Tibial artery (tissue), 4 donors: ENCODE results near the gene NSD2.

ENCODE experiments used
- DNase-seq, 2 donors: peaks; one replicate each; pipeline ENCODE4 v3.0.0-alpha.2; 2019
- H3K27ac ChIP-seq, 2 donors: fragments of 200-600 bp; sonication (generic) in 1 of 2; 1 replicate in 1 of 2; 2 replicates in 1 of 2; pipeline ENCODE4 v1.5.1; 2018 to 2019; ENCODE audit warnings: mild to moderate bottlenecking in 1 of 2
- H3K27me3 ChIP-seq, 2 donors: fragments of 200-600 bp; sonication (generic) in 1 of 2; one replicate each; pipeline versions ENCODE4 v1.5.1 to v1.6.0; 2016 to 2019
- H3K36me3 ChIP-seq, 3 donors: fragments of 200-600 bp; sonication (generic) in 2 of 3; one replicate each; pipeline ENCODE4 v1.5.1; 2016 to 2019; ENCODE audit warnings: mild to moderate bottlenecking in 2 of 3
- H3K4me1 ChIP-seq, 4 donors: fragments of 200-600 bp; sonication (generic) in 2 of 4; 1 replicate in 3 of 4; 2 replicates in 1 of 4; pipeline ENCODE4 v1.5.1; 2016 to 2019
- H3K4me3 ChIP-seq, 2 donors: fragments of 200-600 bp; sonication (generic) in 1 of 2; 1 replicate in 1 of 2; 2 replicates in 1 of 2; pipeline ENCODE4 v1.5.1; 2018 to 2019; ENCODE audit warnings: mild to moderate bottlenecking in 2 of 2
- H3K9me3 ChIP-seq, 3 donors: fragments of 200-600 bp; sonication (generic) in 1 of 3; one replicate each; pipeline ENCODE4 v1.5.1; 2016 to 2019
- CTCF ChIP-seq, 2 experiments: fragments of 200-600 bp in 1 of 2; fragments of 450-650 bp in 1 of 2; IDR thresholded peaks; one replicate each; pipeline ENCODE4 v1.5.1; 2017 to 2019; ENCODE audit warnings: antibody characterized with exemption in 2 of 2, mild to moderate bottlenecking in 1 of 2, moderate library complexity in 1 of 2
- intact Hi-C: fragments of 100-400 bp; cut with DNase I; formaldehyde crosslinking; loops from one replicate; pipeline ENCODE4 v1.15.0; 2023; ENCODE audit warnings: low total_unique reads

NSD2 gene

GRCh38 chr4:1856943-1857699 lies 14.1 kb upstream of the NSD2 start:
- Histone ChIP-seq H3K27me3 (peaks cover 0 to 10% of the 10 kb centered on the region in 2 donors), H3K4me1 (peaks cover 9 to 35% (median 20%) of the 10 kb centered on the region in 4 donors), H3K9me3 (no peaks in the 10 kb centered on the region), H3K4me3 (peak overlapping the region; percentile 65 to 69), H3K36me3 (no peaks in the 10 kb centered on the region), H3K27ac (peak overlapping the region; percentile 77 to 84)
- TF ChIP-seq CTCF (IDR thresholded peaks at IDR 0.05): no peak
- intact Hi-C loops: loop anchor here (10.0 kb wide), 1 partner anchor 48 kb away; no protein-coding TSS in a partner anchor
- DNase-seq: no peak

- Histone ChIP-seq H3K27me3 (peaks cover 0 to 18% of the 10 kb centered on the region in 2 donors), H3K4me1 (peaks cover 9 to 39% (median 23%) of the 10 kb centered on the region in 4 donors), H3K9me3 (no peaks in the 10 kb centered on the region), H3K36me3 (no peaks in the 10 kb centered on the region), H3K4me3 (no peak overlapping the region), H3K27ac (no peak overlapping the region)
- intact Hi-C loops: loop anchor here (10.0 kb wide), 1 partner anchor 47 kb away; no protein-coding TSS in a partner anchor
- no peak for TF ChIP-seq CTCF (IDR thresholded peaks at IDR 0.05)
- no peak for DNase-seq
Observed at GRCh38 chr4:1857931-1858330, 13.3 kb upstream of the NSD2 start.

GRCh38 chr4:1859389-1859753 lies 11.8 kb upstream of the NSD2 start:
- H3K4me3 ChIP-seq: no peak overlapping the region
- no peaks in the 10 kb centered on the region for H3K36me3 ChIP-seq
- H3K9me3 ChIP-seq: no peaks in the 10 kb centered on the region
- no peak for DNase-seq
- peaks cover 9 to 33% (median 20%) of the 10 kb centered on the region in 4 donors for H3K4me1 ChIP-seq
- intact Hi-C loops: loop anchor here (10.0 kb wide), 1 partner anchor 45 kb away; no protein-coding TSS in a partner anchor
- H3K27me3 ChIP-seq: peaks cover 0 to 33% of the 10 kb centered on the region in 2 donors
- H3K27ac ChIP-seq: no peak overlapping the region
- TF ChIP-seq CTCF (IDR thresholded peaks at IDR 0.05): no peak

- Histone ChIP-seq H3K36me3 (no peaks in the 10 kb centered on the region), H3K27ac (no peak overlapping the region), H3K27me3 (peaks cover 0 to 58% of the 10 kb centered on the region in 2 donors), H3K4me3 (peak overlapping the region in 1 of 2 donors; percentile 12), H3K9me3 (no peaks in the 10 kb centered on the region), H3K4me1 (peaks cover under 1 to 12% (median 8%) of the 10 kb centered on the region in 4 donors)
- intact Hi-C loops: no loop called here
- no peak for TF ChIP-seq CTCF (IDR thresholded peaks at IDR 0.05)
- DNase-seq: no peak
Observed at GRCh38 chr4:1862055-1862911, 8.9 kb upstream of the NSD2 start.

GRCh38 chr4:1862961-1863296 lies 8.3 kb upstream of the NSD2 start:
- no peak overlapping the region for H3K4me3 ChIP-seq
- DNase-seq: no peak
- no peak for TF ChIP-seq CTCF (IDR thresholded peaks at IDR 0.05)
- H3K9me3 ChIP-seq: no peaks in the 10 kb centered on the region
- H3K36me3 ChIP-seq: no peaks in the 10 kb centered on the region
- H3K27ac ChIP-seq: no peak overlapping the region
- H3K4me1 ChIP-seq: peaks cover 0 to 7% (median 3%) of the 10 kb centered on the region in 4 donors
- intact Hi-C loops: no loop called here
- H3K27me3 ChIP-seq: peaks cover 0 to 58% of the 10 kb centered on the region in 2 donors
